ENCODE results near the gene KNL1.

KNL1 gene, protein sequence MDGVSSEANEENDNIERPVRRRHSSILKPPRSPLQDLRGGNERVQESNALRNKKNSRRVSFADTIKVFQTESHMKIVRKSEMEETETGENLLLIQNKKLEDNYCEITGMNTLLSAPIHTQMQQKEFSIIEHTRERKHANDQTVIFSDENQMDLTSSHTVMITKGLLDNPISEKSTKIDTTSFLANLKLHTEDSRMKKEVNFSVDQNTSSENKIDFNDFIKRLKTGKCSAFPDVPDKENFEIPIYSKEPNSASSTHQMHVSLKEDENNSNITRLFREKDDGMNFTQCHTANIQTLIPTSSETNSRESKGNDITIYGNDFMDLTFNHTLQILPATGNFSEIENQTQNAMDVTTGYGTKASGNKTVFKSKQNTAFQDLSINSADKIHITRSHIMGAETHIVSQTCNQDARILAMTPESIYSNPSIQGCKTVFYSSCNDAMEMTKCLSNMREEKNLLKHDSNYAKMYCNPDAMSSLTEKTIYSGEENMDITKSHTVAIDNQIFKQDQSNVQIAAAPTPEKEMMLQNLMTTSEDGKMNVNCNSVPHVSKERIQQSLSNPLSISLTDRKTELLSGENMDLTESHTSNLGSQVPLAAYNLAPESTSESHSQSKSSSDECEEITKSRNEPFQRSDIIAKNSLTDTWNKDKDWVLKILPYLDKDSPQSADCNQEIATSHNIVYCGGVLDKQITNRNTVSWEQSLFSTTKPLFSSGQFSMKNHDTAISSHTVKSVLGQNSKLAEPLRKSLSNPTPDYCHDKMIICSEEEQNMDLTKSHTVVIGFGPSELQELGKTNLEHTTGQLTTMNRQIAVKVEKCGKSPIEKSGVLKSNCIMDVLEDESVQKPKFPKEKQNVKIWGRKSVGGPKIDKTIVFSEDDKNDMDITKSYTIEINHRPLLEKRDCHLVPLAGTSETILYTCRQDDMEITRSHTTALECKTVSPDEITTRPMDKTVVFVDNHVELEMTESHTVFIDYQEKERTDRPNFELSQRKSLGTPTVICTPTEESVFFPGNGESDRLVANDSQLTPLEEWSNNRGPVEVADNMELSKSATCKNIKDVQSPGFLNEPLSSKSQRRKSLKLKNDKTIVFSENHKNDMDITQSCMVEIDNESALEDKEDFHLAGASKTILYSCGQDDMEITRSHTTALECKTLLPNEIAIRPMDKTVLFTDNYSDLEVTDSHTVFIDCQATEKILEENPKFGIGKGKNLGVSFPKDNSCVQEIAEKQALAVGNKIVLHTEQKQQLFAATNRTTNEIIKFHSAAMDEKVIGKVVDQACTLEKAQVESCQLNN (N-terminal part only)

DNA sequence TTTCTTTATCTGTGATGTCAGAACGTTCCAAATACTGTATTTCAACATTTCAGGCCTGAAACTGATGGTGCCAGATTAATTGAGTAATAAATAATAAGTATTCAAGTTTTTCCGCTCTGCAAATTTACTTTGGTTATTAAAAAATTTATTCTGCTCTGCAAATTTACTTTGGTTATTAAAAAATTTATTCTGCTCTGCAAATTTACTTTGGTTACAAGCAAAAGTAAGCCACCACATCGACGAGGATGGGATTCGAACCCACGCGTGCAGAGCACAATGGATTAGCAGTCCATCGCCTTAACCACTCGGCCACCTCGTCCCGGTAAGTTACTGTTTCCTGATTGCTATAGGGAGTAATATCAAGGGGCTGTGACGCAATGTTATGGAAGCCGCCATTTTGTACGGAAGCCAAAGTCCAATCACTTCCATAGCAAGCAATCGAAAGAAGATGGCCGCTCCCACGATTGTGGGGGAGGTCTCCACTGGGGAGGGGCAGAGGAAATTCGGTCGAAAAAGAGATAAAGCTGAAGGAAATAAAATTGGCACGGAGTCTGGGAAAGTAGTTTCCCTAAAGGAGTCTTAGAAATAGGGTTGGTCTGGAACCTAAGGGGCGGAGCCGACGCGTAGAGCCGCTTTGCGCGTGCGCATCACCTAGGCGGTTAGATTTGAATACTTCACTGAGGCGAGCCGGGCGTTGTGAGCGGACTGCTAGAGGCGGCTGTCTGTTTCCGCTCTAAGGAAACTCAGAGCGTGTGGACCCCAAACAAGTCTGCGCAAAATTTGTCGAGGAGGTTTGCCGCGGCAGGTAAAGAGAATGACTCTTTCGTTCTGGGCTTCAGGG lies at the start of gene KNL1:
Gene KNL1 (plus strand): TSS at position 662 of the 841 bp plus-strand sequence. CDS start 8,683 bp downstream, outside the sequence.
- H3K27me3 ChIP-seq, result no peaks in the 10 kb centered on the region
- H3K36me3 ChIP-seq, result no peaks in the 10 kb centered on the region
- TF ChIP-seq, protein P1, sequence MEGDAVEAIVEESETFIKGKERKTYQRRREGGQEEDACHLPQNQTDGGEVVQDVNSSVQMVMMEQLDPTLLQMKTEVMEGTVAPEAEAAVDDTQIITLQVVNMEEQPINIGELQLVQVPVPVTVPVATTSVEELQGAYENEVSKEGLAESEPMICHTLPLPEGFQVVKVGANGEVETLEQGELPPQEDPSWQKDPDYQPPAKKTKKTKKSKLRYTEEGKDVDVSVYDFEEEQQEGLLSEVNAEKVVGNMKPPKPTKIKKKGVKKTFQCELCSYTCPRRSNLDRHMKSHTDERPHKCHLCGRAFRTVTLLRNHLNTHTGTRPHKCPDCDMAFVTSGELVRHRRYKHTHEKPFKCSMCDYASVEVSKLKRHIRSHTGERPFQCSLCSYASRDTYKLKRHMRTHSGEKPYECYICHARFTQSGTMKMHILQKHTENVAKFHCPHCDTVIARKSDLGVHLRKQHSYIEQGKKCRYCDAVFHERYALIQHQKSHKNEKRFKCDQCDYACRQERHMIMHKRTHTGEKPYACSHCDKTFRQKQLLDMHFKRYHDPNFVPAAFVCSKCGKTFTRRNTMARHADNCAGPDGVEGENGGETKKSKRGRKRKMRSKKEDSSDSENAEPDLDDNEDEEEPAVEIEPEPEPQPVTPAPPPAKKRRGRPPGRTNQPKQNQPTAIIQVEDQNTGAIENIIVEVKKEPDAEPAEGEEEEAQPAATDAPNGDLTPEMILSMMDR (IDR thresholded peaks at IDR 0.05), result no peak
- peak within 1 kb of the TSS; percentile 65 to 86 for H3K4me3 ChIP-seq (ENCODE audit: low read depth in 1 of 2, low read length in 1 of 2)
- no peaks in the 10 kb centered on the region for H3K9me3 ChIP-seq
- H3K4me1 ChIP-seq (ENCODE audit: control insufficient read depth in 1 of 2, insufficient read depth in 1 of 2, low read depth in 1 of 2, low read length in 1 of 2), result peaks cover 20% of the 10 kb centered on the region in 2 experiments
- H3K27ac ChIP-seq, result peak within 1 kb of the TSS; percentile 87

DNA sequence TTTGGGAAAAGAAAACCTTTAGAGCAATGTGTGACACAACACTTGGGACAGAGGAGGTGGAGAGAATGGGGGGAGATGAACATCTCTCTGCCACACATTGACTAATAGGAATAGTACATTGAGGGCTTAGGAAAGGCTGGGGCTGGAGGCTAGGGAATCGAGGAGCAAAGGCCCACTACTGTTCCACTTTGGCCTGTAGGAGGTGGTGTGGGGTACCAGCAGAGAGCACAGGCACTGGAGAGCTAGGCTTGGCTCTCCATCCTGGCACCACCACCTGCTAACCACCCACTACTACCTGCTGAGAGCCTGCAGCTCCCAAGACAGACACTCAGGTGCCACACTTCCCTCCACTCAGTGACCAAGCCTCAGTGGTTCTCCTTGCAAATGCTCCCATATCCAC lies 48.6 kb upstream of the KNL1 start:
- TF ChIP-seq, protein P1 (IDR thresholded peaks at IDR 0.05), result no peak
- Histone ChIP-seq H3K27me3 (no peaks in the 10 kb centered on the region), H3K27ac (no peak overlapping the region), H3K4me1 (ENCODE audit: control insufficient read depth in 1 of 2, insufficient read depth in 1 of 2, low read depth in 1 of 2, low read length in 1 of 2) (no peaks in the 10 kb centered on the region), H3K9me3 (no peaks in the 10 kb centered on the region), H3K4me3 (ENCODE audit: low read depth in 1 of 2, low read length in 1 of 2) (no peak overlapping the region), H3K36me3 (peaks cover 5% of the 10 kb centered on the region)

DNA sequence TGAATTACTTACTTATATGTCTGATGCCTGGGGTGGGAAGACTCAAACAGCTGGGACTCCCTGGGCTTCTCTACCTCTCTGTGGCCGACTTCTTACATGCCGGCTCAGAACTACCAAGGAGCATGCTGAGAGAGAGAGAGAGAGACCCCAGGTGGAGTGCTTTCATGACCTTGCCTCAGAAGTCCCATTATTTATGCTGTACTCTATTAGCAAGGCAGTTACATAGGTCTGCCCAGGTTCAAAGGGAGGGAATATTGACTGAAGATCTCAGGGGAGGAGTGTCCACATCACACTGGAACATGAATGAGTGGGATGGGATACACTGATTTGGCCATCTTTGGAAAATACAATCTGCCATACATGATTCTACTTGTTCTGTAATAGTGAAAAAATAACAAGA lies 45.4 kb upstream of the KNL1 start:
- Histone ChIP-seq H3K4me3 (ENCODE audit: low read depth in 1 of 2, low read length in 1 of 2) (no peak overlapping the region), H3K9me3 (no peaks in the 10 kb centered on the region), H3K27me3 (no peaks in the 10 kb centered on the region), H3K36me3 (peaks cover 15% of the 10 kb centered on the region), H3K27ac (no peak overlapping the region), H3K4me1 (ENCODE audit: control insufficient read depth in 1 of 2, insufficient read depth in 1 of 2, low read depth in 1 of 2, low read length in 1 of 2) (no peaks in the 10 kb centered on the region)
- TF ChIP-seq, protein P1 (IDR thresholded peaks at IDR 0.05), result no peak

DNA sequence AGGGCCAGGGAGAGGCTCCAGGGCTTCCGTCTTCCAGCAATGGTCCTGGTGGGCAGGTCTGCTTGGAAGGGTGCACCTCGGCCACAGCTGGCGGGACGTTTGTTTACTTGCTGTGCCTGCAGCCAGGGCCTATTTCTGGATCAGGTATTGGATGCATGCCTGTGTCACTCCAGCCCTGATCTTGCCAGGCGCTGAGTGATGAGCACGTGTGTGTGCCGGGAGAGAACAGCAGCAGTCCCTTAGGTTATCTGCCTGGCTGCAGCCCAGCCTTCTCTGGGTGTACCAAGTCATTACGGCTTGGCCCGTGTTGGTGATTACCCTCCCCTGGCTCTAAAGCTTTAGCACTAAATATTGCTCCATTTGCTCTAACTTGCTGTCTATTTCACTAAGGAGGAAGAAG lies 44.2 kb upstream of the KNL1 start:
- TF ChIP-seq, protein P1 (IDR thresholded peaks at IDR 0.05), result no peak
- Histone ChIP-seq H3K27me3 (no peaks in the 10 kb centered on the region), H3K36me3 (peaks cover 22% of the 10 kb centered on the region), H3K9me3 (no peaks in the 10 kb centered on the region), H3K27ac (no peak overlapping the region), H3K4me3 (ENCODE audit: low read depth in 1 of 2, low read length in 1 of 2) (no peak overlapping the region), H3K4me1 (ENCODE audit: control insufficient read depth in 1 of 2, insufficient read depth in 1 of 2, low read depth in 1 of 2, low read length in 1 of 2) (no peaks in the 10 kb centered on the region)
